ENCODE measurements around the gene HDAC10.

Gene HDAC10

GRCh38 chr22:50199251-50199721 is 51.8 kb downstream of the HDAC10 start:
- no peak for DNase-seq

GRCh38 chr22:50198624-50199017 is 52.4 kb downstream of the HDAC10 start:
- no peak for DNase-seq

- no peak for DNase-seq
Measured at GRCh38 chr22:50197856-50198623, 53.0 kb downstream of the HDAC10 start.

GRCh38 chr22:50197000-50197800 is 53.9 kb downstream of the HDAC10 start:
- DNase-seq = no peak

GRCh38 chr22:50196256-50196655 is 54.8 kb downstream of the HDAC10 start:
- DNase-seq = no peak

Measured in NCI-H345 (cell line).